Measurements from ENCODE around the gene BTNL9.
"Not testable (repeated sequence)": the region's sequence is repeated elsewhere in the genome, so short reads cannot be mapped to it uniquely, and the experiment has no call there.

Gene BTNL9

GRCh38 chr5:181039931-181040630 lies at the start of gene BTNL9:
BTNL9 (plus strand) TSS chr5:181040266; CDS start chr5:181045490, 5,224 bp downstream.
- DNase-seq (ENCODE audit: low spot score) = no peak
- no peak for TF ChIP-seq CTCF (IDR thresholded peaks at IDR 0.05; ENCODE audit: extremely low read depth, missing control alignments)

- no peak for DNase-seq (ENCODE audit: low spot score)
- TF ChIP-seq CTCF (IDR thresholded peaks at IDR 0.05; ENCODE audit: extremely low read depth, missing control alignments) = no peak
Observed at GRCh38 chr5:180990882-180991242, 49.2 kb upstream of the BTNL9 start.

GRCh38 chr5:181001947-181002346 lies 38.1 kb upstream of the BTNL9 start:
- TF ChIP-seq CTCF (IDR thresholded peaks at IDR 0.05; ENCODE audit: extremely low read depth, missing control alignments) = no peak
- no peak for DNase-seq (ENCODE audit: low spot score)

GRCh38 chr5:181005791-181006190 lies 34.3 kb upstream of the BTNL9 start:
- no peak for DNase-seq (ENCODE audit: low spot score)
- no peak for TF ChIP-seq CTCF (IDR thresholded peaks at IDR 0.05; ENCODE audit: extremely low read depth, missing control alignments)

- TF ChIP-seq CTCF (IDR thresholded peaks at IDR 0.05; ENCODE audit: extremely low read depth, missing control alignments) = no peak
- no peak for DNase-seq (ENCODE audit: low spot score)
Observed at GRCh38 chr5:181008136-181008535, 31.9 kb upstream of the BTNL9 start.

- DNase-seq (ENCODE audit: low spot score) = not testable (repeated sequence)
Observed at GRCh38 chr5:181010018-181010417, 30.0 kb upstream of the BTNL9 start.

- not testable (repeated sequence) for DNase-seq (ENCODE audit: low spot score)
Observed at GRCh38 chr5:181014654-181015053, 25.4 kb upstream of the BTNL9 start.

GRCh38 chr5:181017448-181017847 lies 22.6 kb upstream of the BTNL9 start:
- DNase-seq (ENCODE audit: low spot score) = not testable (repeated sequence)

GRCh38 chr5:181020688-181021087 lies 19.4 kb upstream of the BTNL9 start:
- no peak for DNase-seq (ENCODE audit: low spot score)
- no peak for TF ChIP-seq CTCF (IDR thresholded peaks at IDR 0.05; ENCODE audit: extremely low read depth, missing control alignments)

Data from GM20000 (cell line).